ENCODE data around the gene PDZK1.
"Not testable (repeated sequence)": the region's sequence is repeated elsewhere in the genome, so short reads cannot be mapped to it uniquely, and the experiment has no call there.

PDZK1 gene

DNA sequence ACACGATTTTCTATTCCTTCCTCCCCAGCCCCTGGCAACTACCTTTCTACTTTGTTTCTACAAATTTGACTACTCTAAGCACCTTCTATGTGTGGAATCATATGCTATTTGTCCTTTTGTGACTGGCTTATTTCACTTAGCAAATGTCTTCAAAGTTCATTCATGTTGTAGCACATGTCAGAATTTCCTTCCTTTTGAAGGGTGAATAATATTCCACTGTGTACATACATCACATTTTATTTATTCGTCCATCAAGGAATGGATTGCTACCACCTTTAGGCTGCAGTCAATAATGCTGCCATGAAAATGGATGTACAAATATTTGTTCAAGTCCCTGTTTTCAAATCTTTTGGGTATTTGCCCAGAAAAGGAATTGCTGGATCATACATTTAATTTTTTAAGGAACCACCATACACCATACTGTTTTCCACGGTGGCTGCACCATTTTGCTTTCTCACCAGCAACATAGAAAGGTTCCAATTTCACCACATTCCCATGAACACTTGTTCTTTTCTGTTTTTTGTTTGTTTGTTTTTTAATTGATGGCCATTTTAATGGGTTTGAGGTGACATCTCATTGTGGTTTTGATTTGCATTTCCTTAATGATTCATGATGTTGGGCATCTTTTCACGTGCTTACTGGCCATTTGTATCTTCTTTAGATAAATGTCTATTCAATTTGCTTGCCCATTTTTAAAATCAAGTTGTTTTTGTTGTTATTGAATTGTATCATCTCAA is 3.3 kb upstream of the PDZK1 start:
- DNase-seq (ENCODE audit: low spot score): no peak

DNA sequence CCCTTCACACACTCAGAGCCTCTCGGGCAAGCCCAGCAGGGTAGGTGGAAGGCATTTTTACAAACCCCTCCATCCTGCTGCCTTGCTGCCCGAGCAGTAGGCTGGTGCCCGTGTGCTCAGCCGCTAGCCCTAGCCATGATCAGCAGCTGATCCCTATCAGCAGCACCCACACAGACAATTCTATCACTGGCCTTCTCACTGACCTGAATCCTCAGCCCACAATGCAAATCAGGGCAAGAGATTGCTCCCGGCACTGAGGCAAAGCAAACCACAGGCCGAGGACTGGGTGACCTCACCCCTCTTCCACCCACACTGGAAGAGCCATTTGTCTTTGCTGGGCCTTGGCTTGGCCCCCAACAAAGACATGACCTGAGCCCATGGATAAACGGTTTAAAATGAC is 895 bp upstream of the PDZK1 start:
- no peak for DNase-seq (ENCODE audit: low spot score)

DNA sequence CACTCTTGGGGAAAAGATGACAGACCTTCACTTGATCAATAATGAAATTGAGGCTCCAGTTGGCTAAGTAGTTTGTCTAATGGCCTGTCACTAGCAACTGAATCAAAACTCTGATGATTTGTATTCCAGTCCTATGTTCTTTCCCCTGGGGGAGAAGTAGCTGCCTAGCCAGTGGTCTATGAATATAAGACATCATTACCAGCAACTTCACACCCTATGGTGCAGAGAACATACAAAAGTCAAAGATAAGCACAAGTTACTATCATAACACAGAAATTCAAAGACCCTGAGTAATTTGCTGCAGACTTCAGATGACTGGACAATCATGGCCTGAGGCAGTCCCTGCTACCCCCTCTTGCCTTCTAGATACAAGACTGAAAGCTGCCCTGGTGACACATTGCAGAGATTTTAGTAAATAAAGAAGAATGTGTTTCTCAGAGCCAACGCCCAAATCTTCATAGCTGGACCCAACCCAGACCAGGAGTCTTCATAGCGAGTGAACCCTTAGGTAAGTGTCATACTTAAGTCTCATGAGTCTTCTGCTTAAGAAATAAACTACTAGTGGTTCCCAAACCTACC is 993 bp downstream of the PDZK1 start:
- DNase-seq (ENCODE audit: low spot score): no peak

- DNase-seq (ENCODE audit: low spot score): no peak
These were observed 1.5 kb downstream of the PDZK1 start for GRCh38 chr1:145705622-145706021.

DNA sequence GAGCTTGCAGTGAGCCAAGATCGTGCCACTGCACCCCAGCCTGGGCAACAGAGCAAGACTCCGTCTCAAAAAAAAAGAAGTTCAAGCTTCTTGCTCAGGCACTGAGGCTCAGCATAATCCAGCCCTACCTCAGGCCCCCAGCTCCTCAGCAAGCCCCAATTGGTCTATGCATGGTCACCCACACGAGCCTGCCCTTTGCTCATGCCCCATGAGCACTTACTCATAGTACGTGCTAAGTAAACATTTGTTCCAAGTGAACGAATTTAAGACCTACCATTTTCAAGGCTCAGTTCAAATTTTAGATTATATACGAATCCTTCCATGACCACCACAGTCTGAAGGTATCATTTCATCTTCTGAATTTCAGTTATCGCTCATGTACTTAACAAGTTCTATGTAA is 4.3 kb downstream of the PDZK1 start:
- DNase-seq (ENCODE audit: low spot score): no peak

DNA sequence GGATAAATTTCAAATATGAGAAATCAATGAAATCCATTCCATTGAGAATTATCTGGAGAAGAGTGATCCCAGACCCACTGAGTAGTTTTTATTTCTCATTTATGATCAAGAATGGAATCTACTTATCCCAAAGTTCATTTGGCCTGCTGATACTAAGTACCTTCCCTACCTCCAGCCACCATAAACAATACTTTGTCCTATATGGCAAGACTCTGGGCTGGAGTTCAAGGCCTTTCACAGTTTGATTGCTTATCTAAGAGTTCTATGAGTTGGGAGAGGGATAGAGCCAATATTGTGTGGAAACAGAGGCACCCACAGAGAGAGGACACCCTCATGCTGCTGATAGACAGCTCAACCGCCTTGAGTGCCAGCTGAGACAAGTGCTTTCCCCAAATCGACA is 5.1 kb downstream of the PDZK1 start:
- no peak for DNase-seq (ENCODE audit: low spot score)

DNA sequence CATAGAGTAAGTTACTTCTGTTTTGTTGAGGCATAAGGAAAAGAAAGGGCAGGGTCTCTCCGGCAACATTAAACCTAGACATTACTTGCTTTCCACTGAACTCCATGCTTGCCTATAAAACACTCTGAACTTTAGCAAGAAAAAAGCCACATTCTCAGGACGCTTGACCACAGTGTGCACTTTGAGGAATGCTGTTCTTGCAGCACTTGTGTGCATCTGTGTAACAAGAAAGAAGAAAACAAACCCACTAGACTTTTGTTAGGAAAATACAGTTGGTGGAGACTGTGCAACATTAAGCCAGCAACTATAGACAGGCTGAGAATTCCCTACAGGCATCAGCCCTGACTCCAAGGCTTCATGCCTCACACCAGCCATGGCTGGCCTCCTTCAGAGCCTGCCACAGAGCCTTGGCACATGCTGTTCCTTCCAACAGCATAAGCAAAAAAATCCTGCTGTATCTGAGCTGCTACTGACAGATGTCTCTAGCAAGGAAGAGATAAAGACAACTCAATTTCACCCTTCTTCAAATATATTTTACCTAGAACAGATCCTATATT is 5.8 kb downstream of the PDZK1 start:
- no peak for DNase-seq (ENCODE audit: low spot score)

GRCh38 chr1:145696630-145696960 is 10.6 kb downstream of the PDZK1 start:
- DNase-seq (ENCODE audit: low spot score): no peak

DNA sequence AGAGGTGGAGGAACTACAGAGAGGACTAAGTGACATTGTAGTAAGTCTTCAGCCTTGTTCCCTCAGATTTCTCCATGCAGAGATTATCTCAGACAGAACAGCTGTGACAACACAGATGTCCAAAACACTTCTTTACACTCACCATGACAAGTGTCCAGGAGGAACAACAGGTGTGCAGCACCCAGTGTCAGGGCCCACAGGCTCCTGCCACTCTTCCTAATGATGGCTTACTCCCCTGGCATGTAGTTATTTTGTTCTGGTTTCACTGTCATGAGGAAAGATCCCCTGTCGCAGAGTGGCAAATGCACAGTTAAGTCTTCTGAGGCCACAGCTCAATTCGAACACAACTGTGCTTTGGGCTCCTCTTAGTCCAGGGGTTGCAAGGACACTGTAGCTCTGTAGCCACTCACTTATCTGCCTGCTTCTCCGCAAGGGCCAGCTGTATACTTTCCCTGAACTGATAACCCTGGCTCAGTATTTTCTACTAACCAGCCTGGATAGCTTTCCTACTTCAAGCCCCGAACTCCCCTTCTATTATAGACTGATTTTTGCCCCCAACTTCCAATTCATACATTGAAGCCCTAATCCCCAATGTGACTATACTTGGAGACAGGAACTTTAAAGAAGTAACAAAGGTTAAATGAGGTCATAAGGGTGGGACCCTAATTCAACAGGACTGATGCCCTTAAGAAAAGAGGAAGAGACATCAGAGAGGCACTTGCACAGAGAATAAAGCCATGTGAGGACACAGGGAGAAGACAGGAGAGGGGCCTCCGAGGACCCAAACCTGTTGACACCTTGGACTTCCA is 11.1 kb downstream of the PDZK1 start:
- no peak for DNase-seq (ENCODE audit: low spot score)

DNA sequence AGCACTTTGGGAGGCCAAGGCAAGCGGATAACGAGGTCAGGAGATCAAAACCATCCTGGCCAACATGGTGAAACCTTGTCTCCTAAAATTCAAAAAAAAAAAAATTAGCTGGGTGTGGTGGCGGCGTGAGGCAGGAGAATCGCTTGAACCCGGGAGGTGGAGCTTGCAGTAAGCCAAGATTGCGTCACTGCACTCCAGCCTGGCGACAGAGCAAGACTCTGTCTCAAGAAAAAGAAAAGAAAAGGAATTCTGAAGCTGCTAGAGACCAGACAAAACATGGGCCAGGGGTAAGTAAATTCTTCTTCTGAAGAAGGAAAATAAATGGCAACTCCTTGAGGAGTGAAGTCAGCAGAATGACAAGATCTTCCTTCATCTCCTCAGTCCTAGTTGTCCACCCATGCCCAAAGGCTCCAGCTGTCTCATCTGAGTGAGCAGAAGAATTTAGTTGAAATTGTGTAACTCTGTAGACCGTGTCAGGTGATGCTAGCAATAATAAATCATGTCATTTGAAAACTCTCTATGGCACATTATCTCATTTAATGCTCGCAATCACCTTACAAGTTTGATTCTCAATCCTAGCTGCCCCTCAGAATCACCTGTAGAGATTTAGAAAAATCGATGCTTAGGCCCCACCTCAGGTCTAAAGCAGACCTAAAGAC is 14.3 kb downstream of the PDZK1 start:
- DNase-seq (ENCODE audit: low spot score): no peak

DNA sequence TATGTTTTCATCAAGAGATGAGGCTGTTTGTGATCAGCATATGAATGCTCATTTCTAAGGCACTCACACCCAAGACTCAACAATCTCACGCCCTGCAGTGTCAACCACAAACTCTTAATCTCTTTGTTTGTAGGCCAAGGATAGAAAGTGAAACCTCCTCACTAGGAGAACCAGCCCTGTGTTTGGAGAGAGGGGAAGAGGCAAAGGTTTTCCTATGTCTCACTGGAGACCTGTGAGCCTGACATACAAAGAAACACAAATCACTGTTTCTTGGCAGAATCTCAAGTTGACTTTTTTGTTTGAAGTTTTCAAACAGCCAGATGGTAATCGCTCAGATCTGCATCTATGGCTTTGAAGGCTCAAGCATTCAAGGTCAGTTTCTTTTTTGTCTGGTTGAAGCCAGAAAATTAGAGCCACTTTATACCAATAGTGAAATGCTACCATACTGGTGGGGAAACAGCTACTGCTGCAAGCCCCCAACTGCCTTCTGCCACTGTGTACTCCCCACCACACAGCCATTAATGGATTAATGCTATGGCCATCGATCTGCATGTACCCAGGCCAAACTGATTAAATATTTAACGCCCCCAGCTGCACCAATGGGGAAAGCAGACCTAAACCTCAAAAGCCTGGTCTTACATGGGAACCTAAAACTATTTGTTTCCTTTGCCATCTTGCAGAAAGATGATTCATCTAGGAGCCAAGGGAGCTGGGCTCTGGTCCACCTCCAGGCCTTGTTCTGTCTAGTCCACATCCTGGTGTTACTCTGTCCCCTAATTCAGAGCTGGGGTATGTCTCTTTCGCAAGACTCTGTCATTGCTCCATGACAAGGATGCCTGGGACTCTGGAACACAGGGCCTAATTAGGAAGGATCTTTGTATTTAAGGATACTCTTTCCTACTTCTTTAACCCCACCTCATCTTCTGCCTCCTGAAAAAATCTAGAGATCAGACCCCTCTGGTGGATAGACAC is 16.3 kb downstream of the PDZK1 start:
- DNase-seq (ENCODE audit: low spot score): peak; percentile 41

- DNase-seq (ENCODE audit: low spot score): no peak
These were observed 17.2 kb downstream of the PDZK1 start for GRCh38 chr1:145689922-145690321.

DNA sequence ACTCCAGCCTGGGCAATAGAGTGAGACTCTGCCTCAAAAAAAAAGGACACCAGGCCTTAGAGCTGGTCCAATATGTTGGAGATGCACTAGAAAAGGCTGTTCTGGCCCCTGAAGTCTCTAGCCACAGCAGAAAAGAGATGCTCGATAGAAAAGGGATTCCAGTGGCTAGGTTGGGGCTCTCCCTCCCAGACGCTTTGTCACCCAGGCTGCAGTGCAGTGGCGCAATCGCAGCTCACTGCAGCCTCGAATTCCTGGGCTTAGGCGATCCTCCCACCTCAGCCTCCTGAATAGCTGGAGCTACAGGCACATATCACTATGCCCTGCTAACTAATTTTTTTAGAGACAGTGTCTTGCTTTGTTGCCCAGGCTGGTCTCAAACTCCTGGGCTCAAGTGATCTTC is 18.2 kb downstream of the PDZK1 start:
- no peak for DNase-seq (ENCODE audit: low spot score)

GRCh38 chr1:145688328-145688727 is 18.8 kb downstream of the PDZK1 start:
- DNase-seq (ENCODE audit: low spot score): no peak

DNA sequence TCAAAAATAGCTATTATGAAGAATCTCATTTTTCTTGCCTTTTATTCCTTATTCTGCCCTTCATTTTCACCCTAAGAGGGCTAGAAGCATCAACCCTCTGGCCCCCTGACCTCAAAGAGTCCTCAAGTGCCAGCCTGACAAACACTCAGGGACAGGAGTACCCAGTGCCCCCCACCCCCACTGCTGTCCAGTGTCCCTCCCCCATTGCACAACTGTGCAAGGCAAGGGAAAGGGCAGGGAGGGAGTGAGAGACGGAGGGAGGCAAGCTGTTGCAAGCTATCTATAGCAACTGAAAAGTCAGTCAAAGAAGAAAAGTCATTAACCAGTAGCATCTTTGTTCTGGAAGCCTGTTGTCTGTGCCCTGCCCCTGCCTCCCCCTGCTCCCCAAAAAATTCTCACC is 21.1 kb downstream of the PDZK1 start:
- not testable (repeated sequence) for DNase-seq (ENCODE audit: low spot score)

DNA sequence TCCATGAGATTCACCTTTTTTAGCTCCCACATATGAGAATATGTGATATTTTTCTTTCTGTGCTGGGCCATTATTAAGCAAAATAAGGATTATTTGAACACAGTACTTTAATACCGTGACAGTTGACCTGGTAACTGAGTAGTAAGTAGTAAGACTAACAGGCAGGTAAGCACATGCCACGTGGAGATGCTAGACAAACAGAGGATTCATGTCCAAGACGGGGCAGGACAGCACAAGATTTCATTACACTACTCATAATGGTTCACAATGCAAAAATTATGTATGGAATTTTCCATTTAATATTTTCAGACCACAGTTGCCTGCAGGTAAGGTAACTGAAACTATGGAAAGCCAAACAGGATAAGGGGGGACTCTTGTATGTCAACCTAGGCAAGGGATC is 22.3 kb downstream of the PDZK1 start:
- not testable (repeated sequence) for DNase-seq (ENCODE audit: low spot score)

DNA sequence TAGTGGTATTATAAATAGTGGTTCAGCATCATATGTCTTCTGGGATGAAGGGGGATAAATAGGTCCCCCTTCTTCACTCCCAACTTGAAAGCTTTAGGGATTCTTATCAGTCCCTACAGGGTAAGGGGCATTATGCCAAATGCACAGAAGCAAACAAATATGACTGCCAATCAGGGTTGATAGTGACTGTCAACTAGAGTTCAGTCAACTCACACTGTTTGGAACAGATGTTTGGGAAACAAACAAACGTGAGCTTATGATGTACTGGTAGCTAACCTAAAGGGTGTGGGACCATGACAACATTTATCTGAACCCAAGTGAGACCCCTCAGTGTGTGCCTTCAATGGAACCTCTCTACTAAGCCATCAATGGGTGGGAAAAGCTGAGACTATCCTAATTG is 34.0 kb downstream of the PDZK1 start:
- DNase-seq (ENCODE audit: low spot score): not testable (repeated sequence)

DNA sequence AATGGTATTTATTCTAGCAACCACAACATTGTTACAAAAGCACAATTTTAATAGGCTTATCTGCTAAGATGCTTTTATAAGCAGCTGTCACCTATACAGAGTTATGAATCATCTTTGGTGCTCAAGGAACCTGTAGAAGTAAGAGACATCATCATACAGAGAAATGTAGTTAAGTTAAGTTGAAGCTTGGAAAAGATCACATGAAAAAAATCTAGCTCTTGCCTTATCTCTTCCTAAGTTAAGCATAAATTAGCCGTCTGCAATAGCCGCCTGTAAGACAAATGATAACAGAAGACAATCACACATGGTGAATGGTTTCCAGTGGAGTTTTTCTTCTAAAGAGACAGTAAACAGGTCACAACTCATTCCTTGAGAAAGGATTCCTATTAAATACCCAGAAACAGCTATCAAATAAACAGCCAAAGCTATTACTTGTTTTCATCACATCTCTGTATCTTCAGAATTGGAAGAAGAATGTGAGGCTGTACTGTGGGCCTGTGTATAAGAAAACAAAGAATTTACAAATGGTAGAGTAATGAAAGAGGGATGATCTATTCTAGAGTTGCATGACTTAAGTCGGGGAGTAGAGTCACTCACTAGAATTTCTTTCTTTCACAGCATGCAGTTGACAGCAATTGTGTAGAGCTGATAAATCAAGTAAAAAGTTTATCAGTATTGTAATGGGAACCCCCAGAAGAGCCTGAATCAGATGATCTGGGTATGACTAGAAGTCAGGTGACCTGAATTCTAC is 36.0 kb downstream of the PDZK1 start:
- DNase-seq (ENCODE audit: low spot score): not testable (repeated sequence)

- not testable (repeated sequence) for DNase-seq (ENCODE audit: low spot score)
These were observed 42.2 kb downstream of the PDZK1 start for GRCh38 chr1:145665015-145665414.

- not testable (repeated sequence) for DNase-seq (ENCODE audit: low spot score)
These were observed 44.7 kb downstream of the PDZK1 start for GRCh38 chr1:145662502-145662901.

All from COLO829 (cell line).